ENCODE measurements around the gene ATXN10.
"Not testable (repeated sequence)": the region's sequence is repeated elsewhere in the genome, so short reads cannot be mapped to it uniquely, and the experiment has no call there.

The ATXN10 gene

DNA sequence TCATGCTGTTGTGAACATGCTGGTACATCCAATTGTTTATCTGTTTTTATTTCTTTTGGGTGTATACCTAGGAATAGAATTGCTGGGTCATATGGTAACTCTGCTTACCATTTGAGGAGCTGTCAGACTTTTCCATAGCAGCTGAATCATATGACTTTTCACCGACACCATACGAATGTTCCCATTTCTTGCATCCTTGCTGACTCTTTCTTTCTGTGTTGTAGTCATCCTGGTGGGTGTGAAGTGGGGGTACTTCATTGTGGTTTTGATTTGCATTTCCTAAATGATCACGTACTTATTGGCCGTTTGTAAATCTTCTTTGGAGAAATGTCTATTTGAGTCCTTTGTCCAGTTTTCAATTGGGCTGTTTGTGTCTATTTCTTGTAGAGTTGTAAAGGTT lies 26.5 kb downstream of the ATXN10 start:
- DNase-seq (ENCODE audit: extremely low spot score, insufficient read length, low read depth) (no peak), FAIRE-seq (peak; percentile 15)

DNA sequence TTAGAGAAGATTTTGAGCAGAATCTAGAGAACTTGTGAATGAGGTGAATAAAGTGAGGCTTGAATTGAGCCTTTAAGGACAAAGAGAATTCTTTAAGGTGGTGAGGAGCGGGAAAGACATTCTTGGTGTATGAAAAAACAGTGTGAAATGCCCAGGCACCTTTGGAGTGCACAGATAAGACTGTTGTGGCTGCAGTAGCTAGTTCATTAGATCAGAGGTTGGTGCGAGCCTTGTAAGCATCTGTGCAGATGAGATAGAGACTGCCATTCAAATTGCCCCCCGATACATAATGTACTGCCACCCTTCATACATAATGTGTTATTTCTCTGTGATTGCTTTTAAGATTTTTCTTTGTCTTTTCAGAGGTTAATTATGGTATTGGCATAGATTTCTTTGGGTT lies 31.3 kb downstream of the ATXN10 start:
- no peak for FAIRE-seq

DNA sequence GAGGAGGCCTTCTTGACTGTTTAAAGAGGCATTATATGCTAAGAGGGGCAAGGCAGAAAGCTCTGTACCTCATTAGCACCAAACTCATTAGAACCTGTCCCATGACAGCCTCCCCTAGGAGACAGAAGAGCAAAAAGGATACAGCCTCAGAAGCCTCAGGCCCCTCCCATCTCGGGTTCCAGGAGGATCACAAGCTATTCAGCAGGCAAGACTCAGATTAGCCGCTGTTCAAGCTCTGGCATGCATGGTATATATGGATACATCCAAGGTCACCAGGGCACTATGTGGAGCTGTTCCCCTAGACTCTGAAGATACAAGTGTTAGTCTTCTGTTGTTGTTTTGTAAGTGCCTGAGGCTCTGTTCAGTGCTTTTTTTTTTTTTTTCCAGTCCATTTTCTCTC lies 32.1 kb downstream of the ATXN10 start:
- DNase-seq (ENCODE audit: extremely low spot score, insufficient read length, low read depth) (no peak), FAIRE-seq (no peak)

More for the DNA sequence above, 31.3 kb downstream of the ATXN10 start:
- DNase-seq (ENCODE audit: extremely low spot score, insufficient read length, low read depth) = no peak

DNA sequence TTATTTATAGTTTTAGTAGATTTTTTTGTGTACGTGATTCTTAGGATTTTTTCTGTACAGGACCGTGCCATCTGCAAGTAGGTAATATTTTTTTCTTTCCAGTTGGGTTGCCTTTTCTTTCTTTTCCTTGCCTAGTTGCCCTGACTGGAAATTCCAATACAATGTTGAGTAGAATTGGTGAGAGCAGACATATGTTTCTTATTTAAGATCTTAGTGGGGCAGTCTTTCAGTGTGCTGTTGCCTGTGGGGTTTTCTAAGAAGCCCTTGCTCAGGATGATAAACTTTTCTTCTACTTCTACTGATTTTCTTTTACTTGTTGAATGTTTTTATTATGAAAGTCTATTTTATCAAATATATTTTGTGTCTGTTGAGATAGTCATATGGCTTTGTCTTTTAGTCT lies 33.0 kb downstream of the ATXN10 start:
- DNase-seq (ENCODE audit: extremely low spot score, insufficient read length, low read depth) (no peak), FAIRE-seq (no peak)

DNA sequence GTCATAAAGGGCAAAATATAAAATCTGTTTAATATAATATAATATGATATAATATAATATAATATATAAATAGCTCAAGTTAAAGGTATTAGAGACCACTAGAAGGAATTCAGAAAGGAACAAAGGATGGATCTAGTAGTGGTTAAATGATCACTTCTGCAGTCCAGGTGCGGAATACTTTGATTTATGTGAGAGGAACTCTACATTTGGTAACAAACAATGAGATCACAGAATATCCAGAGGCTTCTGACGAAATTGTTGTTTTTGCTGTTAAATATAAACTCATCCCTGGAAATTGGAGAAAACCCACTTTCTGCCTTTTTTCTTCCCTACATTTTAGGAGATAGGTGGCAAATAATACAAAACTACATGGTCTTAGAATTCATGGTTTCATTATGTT lies 36.0 kb downstream of the ATXN10 start:
- FAIRE-seq (no peak), DNase-seq (ENCODE audit: extremely low spot score, insufficient read length, low read depth) (no peak)

DNA sequence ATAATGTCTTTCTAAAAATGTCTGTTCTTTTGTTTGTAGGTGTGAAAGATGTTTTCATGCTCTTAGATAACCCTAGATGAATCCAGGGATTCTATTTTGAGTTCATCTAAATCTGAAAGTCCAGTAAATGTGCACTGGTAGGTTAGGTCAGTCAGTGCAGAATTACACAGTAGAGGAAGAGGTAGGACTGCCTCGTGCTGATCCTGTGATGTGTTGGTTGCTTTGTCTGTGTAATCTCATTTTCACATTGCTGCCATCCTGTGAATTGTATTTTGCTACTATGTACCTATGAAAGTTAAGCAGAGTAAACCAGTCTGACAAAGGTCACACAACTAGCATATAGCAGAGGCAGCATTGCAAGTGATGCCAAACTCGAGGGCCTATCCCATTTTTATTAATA lies 36.5 kb downstream of the ATXN10 start:
- FAIRE-seq (no peak), DNase-seq (ENCODE audit: extremely low spot score, insufficient read length, low read depth) (no peak)

DNA sequence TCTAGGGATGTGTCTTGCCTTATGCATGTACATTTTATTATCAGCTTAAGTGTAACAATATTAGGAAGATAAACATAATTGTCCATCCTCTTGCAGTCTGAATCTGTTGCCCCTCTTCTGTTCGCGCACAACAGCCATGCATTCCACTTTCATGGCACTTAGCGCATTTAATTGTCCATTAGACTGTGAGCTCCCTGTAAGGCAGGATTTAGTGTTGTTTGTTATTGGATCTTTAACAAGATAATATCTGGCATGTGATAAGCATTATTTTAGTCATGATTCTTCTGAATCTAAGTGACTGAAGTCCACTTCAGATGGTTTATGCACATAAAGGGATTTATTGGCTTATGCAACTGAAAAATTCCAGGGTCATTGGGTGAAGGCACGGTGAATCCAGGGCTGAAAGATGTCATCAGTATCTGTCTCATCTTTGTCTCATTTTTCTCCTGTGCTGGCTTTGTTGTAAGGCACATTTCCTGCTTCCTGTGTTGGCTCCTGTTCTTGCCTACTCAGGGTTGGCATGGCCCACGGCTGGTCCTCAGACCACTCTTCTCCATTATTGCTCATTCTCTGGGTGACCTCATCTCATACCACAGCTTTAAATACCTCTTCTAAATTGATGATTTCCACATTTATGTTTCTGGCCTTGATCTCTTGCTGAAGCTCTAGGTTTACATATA lies 37.6 kb downstream of the ATXN10 start:
- DNase-seq (ENCODE audit: extremely low spot score, insufficient read length, low read depth) (no peak), FAIRE-seq (no peak)

DNA sequence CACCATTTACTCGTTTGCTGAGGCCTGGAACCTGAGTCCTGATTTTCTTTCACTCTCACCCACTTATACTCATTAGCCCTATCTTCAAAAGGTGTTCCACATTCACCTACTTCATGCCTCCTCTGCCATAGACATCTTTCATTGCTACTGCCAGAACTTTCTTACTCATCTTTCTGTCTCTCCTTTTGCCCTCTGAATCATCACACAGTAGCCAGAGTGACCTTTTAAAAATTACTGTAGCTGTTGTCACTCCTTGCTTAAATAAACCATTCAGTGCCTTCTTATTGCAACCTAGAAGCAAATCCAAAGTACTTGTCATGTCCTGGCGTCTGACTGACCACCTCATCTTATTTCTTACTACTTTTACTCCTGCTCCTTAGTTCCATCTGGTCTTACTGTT lies 38.2 kb downstream of the ATXN10 start:
- no peak for DNase-seq (ENCODE audit: extremely low spot score, insufficient read length, low read depth)
- FAIRE-seq = no peak

DNA sequence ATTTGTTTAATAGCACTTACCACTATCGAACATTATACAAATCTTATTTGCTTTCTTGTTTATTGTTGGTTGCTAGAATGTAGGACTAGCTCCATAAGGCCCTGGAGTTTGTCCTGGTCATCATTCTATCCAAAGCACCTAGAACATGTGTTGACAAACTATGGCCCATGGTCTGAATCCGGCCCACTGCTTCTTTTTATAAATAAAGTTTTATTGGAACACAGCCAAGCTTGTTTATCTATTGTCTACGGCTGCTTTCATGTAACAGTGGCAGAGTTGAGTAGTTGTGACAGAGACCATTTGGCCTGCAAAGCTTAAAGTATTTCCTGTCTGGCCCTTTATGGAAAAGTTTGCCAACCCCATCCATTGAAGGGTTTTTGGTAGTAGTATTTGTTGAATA lies 38.8 kb downstream of the ATXN10 start:
- DNase-seq (ENCODE audit: extremely low spot score, insufficient read length, low read depth) (no peak), FAIRE-seq (no peak)

DNA sequence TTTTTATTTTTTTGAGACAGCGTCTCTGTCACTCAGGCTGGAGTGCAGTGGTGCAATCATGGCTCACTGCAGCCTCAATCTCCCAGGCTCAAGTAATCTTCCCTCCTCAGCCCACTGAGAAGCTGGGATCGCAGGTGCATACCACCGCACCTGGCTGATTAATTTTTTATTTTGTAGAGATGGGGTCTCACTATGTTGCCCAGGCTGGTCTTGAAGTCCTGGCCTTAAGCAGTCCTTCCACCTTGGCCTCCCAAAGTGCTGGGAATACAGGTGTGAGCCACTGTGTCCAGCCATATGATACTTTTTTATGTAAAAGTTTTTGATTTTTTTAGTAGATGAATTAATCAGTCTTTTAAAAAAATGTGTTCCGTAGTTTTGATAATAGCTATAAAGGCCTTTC lies 42.8 kb downstream of the ATXN10 start:
- not testable (repeated sequence) for DNase-seq (ENCODE audit: extremely low spot score, insufficient read length, low read depth); FAIRE-seq

DNA sequence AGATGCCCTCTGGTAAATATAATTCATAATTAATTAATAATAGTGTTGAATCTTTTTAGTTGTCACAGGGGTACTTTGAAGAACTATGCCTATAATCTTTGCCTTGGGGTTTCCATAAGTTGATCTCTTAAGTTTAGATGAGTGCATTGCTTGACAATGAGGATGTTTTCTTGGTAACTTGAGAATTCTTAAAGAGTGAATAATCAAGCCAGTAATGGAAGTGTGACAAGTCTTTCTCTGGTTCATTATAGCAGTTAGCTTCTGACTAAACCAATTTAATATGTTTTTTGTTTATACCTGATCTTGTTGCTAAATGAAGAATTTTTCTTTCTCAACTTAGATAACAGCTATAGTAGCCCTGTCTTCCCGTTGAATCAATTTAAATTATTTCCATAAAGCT lies 46.2 kb downstream of the ATXN10 start:
- FAIRE-seq (no peak), DNase-seq (ENCODE audit: extremely low spot score, insufficient read length, low read depth) (no peak)

DNA sequence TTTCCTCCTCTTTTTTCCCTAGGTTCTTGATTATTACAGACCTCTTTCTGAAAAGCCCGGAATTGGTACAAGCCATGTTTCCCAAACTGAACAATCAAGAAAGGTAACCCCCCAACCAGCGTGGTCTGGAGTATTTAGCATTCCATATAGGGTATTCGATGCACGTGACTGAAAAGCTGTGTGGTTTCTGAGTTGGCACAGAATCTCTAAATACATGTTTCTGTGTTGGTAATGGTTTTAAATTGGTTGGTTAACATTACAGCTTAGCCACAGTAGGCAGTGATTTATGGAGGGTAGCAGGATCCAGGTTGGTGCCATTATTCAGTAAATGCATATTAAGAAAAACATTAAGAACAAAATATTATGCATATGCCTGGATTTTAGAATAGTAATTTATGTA lies 46.8 kb downstream of the ATXN10 start:
- FAIRE-seq (no peak), DNase-seq (ENCODE audit: extremely low spot score, insufficient read length, low read depth) (no peak)

DNA sequence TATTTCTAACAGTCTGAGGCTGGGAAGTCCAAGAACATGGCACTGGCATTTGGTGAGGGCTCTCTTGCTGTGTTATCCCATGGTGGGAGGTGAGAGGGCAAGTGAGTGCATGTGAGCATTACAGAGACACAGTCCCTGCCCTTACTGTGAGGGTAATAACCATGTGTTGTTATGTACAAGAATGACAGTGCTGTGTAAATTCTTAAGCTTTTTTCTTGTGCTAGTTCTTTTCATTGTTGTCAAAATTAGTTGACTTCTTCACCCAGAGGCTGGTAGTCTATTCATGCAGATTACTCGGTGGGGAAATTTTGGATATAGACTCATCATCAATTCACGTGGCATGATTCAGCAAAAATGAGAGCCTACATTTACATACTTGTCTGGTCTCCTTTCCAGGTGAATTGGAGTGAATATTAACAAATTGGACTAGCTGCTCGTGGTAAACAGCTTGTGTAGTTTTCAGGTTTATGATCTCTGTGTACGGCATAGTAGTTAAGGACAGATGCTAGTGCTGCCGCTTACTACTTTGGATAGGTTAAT lies 49.3 kb downstream of the ATXN10 start:
- DNase-seq (ENCODE audit: extremely low spot score, insufficient read length, low read depth) (no peak), FAIRE-seq (no peak)

DNA sequence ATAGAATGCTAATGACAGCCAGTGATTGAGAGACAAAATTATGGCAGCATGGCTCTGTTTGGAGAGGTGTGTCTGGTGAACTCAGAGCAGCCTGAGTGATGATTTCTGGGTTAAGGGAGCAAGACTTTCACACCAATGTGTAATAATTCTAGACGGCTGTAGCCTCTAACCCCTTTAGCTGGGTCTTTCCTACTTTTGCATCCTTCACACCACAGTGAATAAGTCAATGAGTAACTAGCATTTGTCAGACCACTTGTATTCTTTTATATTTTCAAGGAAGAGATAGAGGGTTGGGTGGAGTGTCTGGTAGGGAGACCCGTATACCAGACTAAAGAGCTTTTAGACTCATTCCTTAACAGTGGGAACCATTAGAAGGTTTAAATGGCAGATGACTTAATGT lies 50.4 kb downstream of the ATXN10 start:
- FAIRE-seq (peak; percentile 42), DNase-seq (ENCODE audit: extremely low spot score, insufficient read length, low read depth) (no peak)

DNA sequence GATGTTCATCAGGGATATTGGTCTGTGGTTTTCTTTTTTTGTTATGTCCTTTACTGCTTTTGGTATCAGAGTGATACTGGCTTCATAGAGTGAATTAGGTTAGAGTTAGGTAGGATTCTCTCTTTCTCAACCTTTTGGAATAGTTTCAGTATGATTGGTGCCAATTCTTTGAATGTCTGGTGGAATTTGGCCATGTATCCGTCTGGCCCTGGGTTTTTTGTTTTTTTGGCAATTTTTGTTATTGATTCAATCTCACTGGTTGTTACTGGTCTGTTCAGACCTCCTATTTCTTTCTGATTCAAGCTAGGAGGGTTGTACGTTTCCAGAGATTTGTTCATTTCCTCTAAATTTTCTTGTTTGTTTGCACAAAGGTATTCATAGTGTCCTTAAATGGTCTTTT lies 54.4 kb downstream of the ATXN10 start:
- no peak for FAIRE-seq
- no peak for DNase-seq (ENCODE audit: extremely low spot score, insufficient read length, low read depth)

DNA sequence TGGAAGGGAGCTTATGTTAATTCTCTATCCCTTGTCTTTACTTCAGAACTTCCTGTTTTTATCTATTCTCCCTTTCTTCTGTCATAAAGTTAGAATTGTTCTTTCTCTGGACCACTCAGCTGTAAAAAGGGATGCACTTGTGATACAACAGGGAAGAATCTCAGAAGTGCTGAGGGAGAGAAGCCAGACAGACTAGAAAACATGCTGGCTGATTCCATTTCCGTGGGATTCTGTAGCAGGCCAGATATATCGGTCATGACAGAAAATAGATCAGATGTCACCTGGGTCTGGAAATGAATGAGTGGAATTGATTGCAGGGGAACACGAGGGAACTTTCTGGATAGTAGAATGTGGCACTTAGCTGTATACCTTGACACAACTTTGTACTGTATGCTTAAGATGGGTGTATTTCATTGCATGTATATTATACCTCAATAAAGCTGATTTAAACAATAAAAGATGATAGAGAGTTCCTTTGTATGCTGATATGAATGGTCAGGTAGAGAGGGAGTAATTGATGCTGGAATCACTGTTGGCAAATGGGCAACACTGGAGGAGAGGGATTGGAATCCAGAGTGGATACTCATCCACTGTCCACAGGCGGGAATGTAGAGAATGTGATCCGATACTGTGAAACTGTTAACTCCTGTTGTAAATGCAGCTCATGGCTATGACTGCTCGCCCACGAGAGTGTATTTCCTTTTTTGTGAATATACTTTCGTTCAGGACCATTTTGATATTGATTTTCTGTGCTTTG lies 59.6 kb downstream of the ATXN10 start:
- DNase-seq (ENCODE audit: extremely low spot score, insufficient read length, low read depth) (no peak), FAIRE-seq (no peak)

DNA sequence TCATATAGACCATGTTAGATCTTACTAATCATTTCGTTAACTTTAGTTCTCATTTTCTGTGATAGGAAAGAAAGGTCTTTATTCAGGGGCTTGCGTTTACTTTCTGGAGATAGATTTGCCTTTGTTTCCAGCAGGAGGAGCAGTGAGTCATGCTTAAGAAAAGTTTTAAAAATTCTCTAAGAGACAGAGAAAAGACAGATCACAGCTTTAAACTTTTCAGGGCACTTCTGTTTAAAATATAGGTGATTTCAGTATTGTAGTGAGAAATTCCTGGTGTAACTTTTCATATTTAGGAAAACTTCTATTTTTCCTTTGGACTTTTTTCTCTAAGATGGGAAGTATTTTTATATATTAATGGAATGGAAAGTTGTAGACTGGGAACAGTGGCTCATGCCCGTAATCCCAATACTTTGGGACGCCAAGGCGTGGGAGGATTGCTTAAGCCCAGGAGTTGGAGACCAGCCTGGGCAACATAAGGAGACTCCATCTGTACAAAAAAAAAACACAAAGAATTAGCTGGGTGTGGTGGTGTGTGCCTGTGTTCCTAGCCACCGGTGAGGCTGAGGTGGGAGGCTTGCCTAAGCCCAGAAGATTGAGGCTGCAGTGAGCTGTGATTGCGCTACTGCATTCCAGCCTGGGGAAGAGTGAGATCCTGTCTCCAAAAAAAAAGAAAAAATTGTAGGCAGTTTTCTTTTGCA lies 60.3 kb downstream of the ATXN10 start:
- DNase-seq (ENCODE audit: extremely low spot score, insufficient read length, low read depth) = no peak
- FAIRE-seq = no peak

DNA sequence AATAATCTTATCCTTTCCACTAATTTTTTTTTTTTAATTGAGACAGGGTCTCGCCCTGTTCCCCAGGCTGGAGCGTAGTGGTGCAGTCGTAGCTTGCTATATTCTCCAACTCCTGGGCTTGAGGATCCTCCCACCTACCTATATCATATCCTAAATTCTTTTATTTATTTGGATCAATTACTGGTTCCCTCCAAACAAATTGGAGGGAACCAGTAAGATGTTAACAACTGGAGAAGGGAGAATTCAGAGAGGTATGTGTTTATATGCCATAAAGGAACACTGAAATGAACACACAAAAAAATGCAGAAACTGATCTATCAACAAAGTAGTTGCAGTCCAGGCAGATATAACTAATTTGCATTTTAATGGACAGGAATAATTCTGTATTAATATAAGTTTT lies 63.6 kb downstream of the ATXN10 start:
- FAIRE-seq = no peak

DNA sequence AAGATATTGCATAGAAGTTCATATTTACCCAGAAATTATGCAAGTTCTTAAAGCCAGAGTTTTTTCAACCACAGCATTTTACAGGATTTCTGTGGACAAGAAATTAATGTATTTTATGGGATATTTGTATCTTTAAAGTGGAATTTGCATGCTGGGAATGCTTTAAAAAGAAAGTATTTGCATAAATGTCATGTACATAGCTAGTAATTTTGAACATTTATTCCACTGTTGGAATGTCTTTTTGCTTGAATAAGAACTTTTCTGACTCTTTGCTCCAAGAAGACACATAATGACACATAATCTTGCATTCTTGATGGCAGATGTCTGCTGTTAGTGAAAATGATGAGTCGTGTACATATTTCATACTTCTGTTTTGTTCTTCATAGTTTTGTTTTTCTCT lies 66.6 kb downstream of the ATXN10 start:
- no peak for FAIRE-seq
- DNase-seq (ENCODE audit: extremely low spot score, insufficient read length, low read depth) = no peak

More for the DNA sequence above, 63.6 kb downstream of the ATXN10 start:
- no peak for DNase-seq (ENCODE audit: extremely low spot score, insufficient read length, low read depth)

DNA sequence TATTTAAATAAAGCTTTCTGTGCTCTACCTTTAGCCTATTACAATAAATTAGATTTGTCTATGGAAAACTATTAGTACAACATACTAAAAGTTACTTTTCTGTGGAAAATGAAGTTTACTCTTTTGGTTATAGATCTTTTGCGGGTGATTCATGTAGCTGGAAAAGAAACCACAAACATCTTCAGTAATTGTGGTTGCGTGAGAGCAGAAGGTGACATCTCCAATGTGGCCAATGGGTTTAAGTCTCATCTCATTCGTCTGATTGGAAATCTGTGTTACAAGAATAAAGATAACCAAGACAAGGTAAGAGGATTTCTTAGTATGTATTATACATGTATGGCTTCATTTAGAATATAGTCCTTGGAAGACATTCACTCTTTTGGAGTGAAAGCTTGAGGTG lies 68.6 kb downstream of the ATXN10 start:
- FAIRE-seq = no peak
- DNase-seq (ENCODE audit: extremely low spot score, insufficient read length, low read depth) = no peak

DNA sequence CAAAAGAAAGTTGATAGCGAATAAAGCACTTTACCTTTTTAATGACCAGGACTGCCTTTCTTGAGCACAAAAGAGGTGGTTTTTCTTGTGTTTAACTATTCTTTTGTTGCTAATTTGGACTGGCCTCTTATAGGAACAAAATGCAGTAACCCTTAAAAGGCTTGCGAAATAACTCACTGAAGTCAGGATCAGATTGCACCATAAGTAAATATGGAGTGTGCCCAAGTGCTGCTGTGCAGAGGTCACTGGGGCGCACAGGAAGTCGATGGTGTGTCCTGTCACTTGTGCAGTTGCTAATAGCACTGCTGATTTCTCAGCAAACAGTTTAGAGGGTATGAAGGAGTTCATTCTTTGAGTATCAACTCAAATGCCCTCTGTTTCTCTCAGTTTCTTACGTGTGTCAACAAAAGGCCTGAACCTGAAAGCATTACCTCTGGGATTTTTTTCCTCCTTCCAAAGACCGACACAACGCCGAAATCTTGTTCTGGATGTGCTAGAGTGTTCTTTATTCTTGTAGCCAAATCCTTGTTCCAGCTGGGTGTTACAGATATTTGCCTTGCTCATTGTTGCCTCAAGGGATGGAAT lies 71.3 kb downstream of the ATXN10 start:
- no peak for DNase-seq (ENCODE audit: extremely low spot score, insufficient read length, low read depth)
- FAIRE-seq = no peak
